Muscle of back (tissue), 10 donors: ENCODE data around the gene TNPO1. TPM values are rescaled to one million over a fixed set of nuclear protein-coding genes. Genes with fewer than 3 reads are reported as not detected.

Source experiments
- polyA plus RNA-seq, 10 donors: library from polyadenylated mRNA; unstranded; fragments of 120-200 nt; gene quantifications; one replicate each; pipeline ENCODE4 v1.2.1, GENCODE V29; 2013; ENCODE audit not compliant: insufficient read length in 10 of 10

The TNPO1 gene
- polyA plus RNA-seq, 10 donors, result 62.0 to 106 (median 80.6) TPM

Other genes with a start within 250 kb of the TNPO1 start
- 10 to 100 TPM; 14.3 to 24.2 (median 19.1) TPM for gene FCHO2, start 139.4 kb downstream of the TNPO1 start, polyA plus RNA-seq